Measurements from ENCODE around the gene GIMAP7.

GRCh38 chr7:150516956-150517745, 2.5 kb downstream of the GIMAP7 start:
- TF ChIP-seq EZH2 (IDR thresholded peaks at IDR 0.05; ENCODE audit: insufficient read depth, poor library complexity, severe bottlenecking) (no peak), EZH2phosphoT487 (IDR thresholded peaks at IDR 0.05; ENCODE audit: insufficient read depth, low read depth) (no peak)

Measured in GM23248 (cell line).